ENCODE data around the gene RELB. TPM values are rescaled to one million over a fixed set of nuclear protein-coding genes. Genes with fewer than 3 reads are reported as not detected.

The RELB gene
- total and polyA plus RNA-seq, 12 donors, result 2.0 to 39.1 (median 12.0) TPM

DNA sequence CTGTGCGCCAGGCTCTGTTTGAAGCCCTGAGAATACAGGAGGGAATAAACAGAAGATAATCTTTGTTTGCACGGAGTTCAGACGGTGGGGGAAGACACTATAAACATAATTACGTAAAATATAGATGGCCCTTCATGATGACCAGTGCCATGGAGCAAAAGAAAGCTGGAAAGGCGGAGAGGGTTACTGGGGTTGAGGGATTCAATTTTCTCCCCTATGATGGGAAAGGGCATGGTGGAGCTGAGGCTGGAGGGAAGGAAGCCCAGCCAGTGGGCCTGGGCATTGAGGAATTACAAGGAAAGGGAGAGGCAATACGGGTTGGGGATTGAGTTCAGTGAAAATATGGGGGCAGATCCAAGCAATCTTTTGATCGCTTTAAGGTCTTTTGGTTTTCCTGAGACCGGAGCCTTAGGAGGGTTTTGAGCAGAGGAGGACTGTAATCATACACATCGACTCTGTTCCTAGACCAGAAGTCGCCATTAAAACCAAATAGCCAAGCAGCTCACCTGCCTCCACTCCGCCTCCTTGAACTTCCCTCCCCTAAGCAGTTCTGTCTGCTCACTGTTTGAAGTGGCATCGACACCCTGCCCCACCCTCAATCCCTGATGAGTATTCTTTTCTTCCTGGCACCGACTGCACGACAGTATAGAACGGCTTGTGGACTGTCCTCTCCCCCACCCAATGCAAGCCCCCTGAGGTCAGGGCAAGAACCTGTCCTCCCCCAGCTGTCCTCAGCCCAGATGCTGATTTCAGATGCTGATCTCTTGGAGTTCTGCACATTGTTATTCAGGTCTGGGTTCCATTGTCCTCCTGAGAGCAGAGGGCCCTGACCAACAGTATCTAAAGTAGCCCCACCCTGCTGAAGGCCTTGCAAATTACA, 75.8 kb downstream of the RELB start:
- intact Hi-C loops (cut with DNase I), result no loop called here
- Histone ChIP-seq H3K27me3 (no peaks in the 10 kb centered on the region), H3K36me3 (replicated peaks in 1 of 2) (peaks cover 0 to 6% of the 10 kb centered on the region in 2 donors), H3K9me3 (replicated peaks in 1 of 3) (no peaks in the 10 kb centered on the region), H3K4me3 (peak overlapping the region in 1 of 4 donors; percentile 51), H3K4me1 (replicated peaks in 1 of 2) (peaks cover 20 to 30% of the 10 kb centered on the region in 2 donors), H3K27ac (peak overlapping the region in 2 of 5 donors; percentile 1 to 67)
- DNase-seq, result no peak
- WGBS, 4 donors, result 76 to 78% (median 77%) methylated on average over 15 of the region's 15 CpGs
- no peak for TF ChIP-seq POLR2A (IDR thresholded peaks at IDR 0.05)
- TF ChIP-seq, protein P1, sequence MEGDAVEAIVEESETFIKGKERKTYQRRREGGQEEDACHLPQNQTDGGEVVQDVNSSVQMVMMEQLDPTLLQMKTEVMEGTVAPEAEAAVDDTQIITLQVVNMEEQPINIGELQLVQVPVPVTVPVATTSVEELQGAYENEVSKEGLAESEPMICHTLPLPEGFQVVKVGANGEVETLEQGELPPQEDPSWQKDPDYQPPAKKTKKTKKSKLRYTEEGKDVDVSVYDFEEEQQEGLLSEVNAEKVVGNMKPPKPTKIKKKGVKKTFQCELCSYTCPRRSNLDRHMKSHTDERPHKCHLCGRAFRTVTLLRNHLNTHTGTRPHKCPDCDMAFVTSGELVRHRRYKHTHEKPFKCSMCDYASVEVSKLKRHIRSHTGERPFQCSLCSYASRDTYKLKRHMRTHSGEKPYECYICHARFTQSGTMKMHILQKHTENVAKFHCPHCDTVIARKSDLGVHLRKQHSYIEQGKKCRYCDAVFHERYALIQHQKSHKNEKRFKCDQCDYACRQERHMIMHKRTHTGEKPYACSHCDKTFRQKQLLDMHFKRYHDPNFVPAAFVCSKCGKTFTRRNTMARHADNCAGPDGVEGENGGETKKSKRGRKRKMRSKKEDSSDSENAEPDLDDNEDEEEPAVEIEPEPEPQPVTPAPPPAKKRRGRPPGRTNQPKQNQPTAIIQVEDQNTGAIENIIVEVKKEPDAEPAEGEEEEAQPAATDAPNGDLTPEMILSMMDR (IDR thresholded peaks at IDR 0.05), result no peak

DNA sequence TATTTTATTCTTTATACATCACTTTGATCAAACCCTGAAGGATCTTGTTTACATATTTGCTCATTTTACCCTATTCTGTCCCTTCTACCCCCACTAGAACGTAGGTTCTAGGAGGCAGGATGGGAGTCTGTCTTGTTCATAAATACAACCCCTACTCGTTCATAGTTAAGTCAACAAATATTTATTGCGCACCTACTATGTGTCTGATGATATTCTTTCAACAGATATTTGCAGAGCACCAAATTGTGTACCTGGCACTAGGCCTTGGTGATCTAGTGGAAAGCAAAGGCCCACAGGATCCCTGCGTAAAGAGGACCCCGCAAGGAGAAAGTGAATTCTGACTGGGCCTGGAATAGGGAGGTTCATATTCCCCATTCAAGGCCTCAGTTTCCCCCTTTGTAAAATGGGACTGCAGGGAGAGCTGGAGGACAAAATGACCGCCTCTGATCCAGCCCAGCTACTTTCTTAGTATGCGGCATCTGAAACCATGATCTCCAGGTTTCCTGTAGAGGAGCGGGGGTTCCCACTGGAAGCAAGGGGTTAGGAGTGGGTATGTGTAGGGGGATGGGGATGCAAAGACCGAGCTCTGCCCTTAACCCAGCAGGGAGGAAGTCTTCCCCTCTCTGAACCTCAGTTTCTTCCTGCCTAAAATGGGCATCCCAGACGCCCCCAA, 77.3 kb downstream of the RELB start:
- Histone ChIP-seq H3K4me3 (peak overlapping the region in 2 of 4 donors; percentile 75 to 98), H3K27me3 (no peaks in the 10 kb centered on the region), H3K4me1 (replicated peaks in 1 of 2) (peaks cover 20 to 30% of the 10 kb centered on the region in 2 donors)

DNA sequence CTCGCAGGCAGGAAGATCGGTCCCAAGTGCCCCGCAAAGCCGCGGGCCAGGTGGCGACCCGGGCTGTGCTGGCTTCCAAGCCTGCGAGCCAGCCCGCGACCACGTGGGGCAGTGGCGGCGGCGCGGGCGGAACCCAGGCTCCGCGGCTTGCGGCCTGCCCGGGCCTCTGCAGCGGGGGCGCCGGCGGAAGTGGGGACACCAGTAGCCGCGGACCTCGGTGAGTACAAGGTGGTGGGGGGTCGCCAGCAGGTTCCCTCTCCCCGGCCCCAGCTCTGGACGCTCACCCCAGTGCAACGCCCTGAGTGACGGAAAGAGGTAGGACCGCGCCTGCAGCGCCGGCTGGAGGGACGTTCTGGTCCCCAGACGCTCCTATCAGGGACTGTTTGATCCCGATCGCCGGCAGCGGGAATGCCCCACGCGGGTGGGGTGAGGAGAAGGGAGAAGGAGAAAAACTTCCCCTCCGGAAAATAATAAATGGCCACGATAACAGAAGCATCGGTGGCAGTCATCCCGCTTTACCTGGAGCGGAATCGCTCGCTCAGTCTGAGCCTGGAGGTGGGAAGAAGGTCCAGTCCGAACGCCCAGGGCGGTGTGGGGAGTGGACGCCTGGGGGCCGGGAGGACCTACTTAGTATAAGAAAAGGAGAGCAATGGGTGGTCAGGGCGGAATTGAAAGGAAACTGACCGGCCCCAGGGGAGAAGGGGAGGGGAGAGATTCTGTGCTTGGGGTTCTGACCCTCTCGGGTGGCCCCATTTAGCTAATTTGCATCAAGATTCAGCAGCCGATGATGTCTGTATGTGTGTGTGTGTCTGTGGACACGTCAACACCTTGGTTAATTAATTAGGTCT, 78.0 kb downstream of the RELB start, which contains the start of gene GEMIN7:
TSS of gene GEMIN7 (plus strand) at position 198 of the 848 bp plus-strand sequence. CDS start 10,855 bp downstream, outside the sequence.
- H3K27me3 ChIP-seq, result no peaks in the 10 kb centered on the region
- TF ChIP-seq POLR2A (IDR thresholded peaks at IDR 0.05), result peak; percentile 30 to 34
- TF ChIP-seq, protein P1 (IDR thresholded peaks at IDR 0.05), result no peak
- peaks cover 0 to 9% of the 10 kb centered on the region in 2 donors for H3K36me3 ChIP-seq (replicated peaks in 1 of 2)
- intact Hi-C loops (cut with DNase I), result no loop called here
- H3K4me1 ChIP-seq (replicated peaks in 1 of 2), result peaks cover 20 to 30% of the 10 kb centered on the region in 2 donors
- peak; percentile 65 to 78 (median 76) for DNase-seq
- H3K4me3 ChIP-seq, result peak within 1 kb of the TSS; percentile 54 to 98 (median 86)
- no peaks in the 10 kb centered on the region for H3K9me3 ChIP-seq (replicated peaks in 1 of 3)
- peak within 1 kb of the TSS in 3 of 5 donors; percentile 57 to 64 (median 59) for H3K27ac ChIP-seq
- 0% methylated on average over 21 to 61 of the region's 61 CpGs for WGBS, 4 donors

More for the DNA sequence above, 77.3 kb downstream of the RELB start:
- H3K27ac ChIP-seq, result peak overlapping the region in 1 of 5 donors; percentile 59
- 51 to 67% (median 53%) methylated on average over 5 to 10 of the region's 10 CpGs for WGBS, 4 donors
- peaks cover 0 to 9% of the 10 kb centered on the region in 2 donors for H3K36me3 ChIP-seq (replicated peaks in 1 of 2)
- no peak for DNase-seq
- TF ChIP-seq POLR2A (IDR thresholded peaks at IDR 0.05), result no peak
- TF ChIP-seq, protein P1 (IDR thresholded peaks at IDR 0.05), result no peak
- no peaks in the 10 kb centered on the region for H3K9me3 ChIP-seq (replicated peaks in 1 of 3)
- intact Hi-C loops (cut with DNase I), result no loop called here

Data from adrenal gland (tissue), 12 donors.